HG03097 (cell line): Measurements from ENCODE around the gene ZFYVE27.

Source experiments
- ATAC-seq: cut with Tn5 transposase; IDR thresholded peaks from one replicate; pipeline ENCODE4 v1.9.1; 2021; ENCODE audit not compliant: unreplicated experiment, low FRiP score

Gene ZFYVE27

DNA sequence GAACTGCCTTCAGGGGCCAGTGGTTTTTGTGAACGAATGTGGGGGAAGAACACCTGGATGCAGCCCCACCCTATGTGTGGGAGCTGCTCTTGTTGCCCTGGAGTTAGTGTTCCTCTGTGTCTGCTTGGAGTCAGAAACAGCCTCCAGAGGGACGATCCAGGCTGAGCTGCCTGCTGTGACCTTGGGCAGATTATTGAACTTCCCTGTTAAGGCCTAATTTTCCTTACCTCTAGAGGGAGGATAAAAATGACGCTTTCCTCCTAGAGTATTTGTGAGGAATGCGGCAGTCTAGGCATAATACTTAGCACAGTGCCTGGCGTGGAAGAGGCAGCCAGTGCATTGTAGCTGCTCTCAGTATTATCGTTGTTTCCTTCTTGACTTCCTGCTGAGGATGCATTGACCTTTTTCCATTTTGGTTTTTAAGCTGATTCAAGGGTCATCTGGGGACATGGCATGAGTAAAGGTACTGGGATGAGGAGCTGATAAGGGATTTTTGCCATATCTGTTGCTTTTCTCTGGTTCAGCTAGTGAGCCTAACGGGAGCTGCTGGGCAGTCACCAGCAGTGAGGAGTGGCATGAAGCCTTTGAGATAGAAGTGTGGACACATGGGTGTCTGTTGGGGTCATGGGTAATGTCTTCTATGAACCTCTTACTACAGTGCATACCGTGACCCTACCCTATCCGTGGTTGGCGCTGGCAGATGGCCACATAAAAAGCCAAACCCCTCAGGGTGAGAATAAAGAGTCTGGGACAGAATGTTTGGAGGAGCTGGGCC, 6.4 kb downstream of the ZFYVE27 start:
- ATAC-seq: no peak

DNA sequence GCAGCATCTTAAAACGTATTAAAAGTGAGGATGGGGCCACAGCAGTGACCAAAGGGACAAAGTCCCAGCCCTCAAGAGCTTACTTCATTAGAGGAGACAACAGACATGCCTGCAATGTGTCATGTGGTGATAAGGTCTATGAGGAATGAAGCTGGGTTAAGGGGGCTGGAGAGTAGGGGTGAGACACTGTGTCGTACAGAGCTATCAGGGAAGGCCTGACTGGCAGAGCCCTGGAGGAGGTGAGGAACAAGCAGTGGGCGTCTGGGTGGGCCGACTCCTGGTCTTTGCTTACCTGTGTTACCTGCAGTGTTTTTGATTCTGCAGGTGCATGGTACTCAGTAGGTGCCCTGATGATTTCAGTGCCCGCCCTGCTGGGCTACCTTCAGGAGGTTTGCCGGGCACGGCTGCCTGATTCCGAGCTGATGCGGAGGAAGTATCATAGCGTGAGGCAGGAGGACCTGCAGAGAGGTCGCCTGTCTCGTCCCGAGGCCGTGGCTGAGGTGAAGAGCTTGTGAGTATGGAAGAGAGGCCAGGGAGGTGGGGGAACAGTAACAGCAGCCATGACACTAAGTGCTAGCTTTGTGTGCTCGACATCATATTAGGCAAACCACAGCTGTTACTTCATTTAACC, 7.6 kb downstream of the ZFYVE27 start:
- ATAC-seq: no peak

DNA sequence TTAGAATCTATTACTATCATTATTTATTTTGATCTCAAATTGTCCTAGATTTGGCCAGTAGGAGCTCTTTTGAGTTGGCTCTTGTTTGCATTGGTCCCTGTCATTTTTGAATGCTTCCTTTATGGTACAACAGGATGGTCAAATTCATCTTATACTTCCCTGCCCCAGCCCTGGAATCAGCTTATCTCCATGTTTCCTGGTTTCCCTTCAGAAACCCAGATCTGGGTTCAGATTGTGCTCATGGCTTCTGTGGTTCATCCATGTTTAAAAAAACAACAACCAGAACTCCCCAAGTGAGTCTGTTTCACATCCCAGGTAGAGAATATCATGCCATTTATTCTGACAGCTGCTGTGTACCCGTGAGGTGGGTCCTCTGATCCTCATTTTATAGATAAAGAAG, 10.6 kb downstream of the ZFYVE27 start:
- ATAC-seq: no peak

DNA sequence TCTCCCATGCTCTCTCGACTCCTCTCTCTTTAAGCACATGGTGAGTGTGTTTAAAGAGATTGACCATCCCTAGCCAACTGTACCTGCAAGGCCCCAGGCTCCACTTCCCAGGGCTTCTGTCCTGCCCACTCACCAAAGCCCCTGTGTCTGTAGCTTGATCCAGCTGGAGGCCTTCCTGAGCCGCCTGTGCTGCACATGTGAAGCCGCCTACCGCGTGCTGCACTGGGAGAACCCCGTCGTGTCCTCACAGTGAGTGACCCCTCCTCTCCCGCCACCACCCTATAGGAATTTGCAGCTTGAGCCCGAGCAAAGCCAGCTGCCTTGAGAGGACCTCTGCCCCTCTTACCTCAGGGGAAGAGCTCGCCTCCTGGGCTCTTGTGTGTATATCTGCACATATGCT, 11.2 kb downstream of the ZFYVE27 start:
- no peak for ATAC-seq

DNA sequence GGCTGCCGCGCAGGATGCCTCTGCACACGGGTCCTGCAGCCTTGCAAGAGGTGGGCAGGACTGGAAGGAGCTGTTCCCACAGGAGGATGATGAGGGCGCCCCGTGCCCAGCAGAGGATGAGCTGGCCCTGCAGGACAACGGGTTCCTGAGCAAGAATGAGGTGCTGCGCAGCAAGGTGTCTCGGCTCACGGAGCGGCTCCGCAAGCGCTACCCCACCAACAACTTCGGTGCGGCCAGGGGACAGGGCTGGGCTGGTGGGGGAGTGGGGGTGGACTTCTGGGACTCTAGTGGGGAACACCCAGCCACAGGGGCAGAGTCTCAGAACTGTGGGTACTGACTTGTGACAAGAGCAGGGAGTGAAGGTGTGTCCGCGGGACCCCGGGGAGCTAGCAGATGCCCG, 16.0 kb downstream of the ZFYVE27 start:
- no peak for ATAC-seq

DNA sequence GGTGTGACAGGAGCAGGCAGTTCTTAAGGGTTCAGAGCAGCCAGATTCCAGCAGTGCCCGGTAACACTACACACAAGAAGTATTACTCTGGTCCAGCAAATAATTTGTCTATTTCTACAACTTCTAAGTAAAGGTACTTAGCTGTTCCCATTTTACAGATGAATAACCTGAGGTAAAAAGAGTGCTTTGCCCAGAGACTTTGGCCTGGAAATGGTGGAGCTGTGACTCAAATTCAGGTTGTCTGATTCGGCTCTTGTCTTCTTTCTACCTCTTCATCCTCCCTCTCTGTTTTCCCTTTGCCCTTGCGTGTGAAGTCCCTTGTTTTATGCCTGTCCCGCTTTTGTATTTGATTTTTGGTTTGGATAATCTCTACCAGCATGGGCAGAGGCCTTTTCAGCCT, 17.8 kb downstream of the ZFYVE27 start:
- ATAC-seq: no peak

DNA sequence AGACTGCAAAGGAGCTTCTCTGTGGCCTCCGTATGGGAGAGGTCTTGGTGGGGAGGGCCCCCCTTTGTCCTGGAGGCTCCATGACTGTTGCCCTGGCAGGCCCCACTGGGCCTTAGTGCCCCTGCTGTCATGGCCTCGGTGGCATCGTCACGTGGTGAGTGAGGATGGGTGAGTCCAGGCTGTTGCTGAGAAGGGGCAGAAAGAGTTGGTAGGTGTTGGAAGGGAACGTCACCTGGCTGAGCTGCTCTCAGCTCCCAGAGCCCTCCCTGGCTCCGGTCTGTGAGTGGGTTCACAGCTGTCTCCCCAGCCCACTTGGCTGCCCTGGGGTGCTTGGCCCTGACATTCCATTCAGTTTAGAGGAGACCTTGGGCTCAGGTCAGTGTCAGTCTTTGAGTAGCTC, 18.8 kb downstream of the ZFYVE27 start:
- ATAC-seq: no peak

DNA sequence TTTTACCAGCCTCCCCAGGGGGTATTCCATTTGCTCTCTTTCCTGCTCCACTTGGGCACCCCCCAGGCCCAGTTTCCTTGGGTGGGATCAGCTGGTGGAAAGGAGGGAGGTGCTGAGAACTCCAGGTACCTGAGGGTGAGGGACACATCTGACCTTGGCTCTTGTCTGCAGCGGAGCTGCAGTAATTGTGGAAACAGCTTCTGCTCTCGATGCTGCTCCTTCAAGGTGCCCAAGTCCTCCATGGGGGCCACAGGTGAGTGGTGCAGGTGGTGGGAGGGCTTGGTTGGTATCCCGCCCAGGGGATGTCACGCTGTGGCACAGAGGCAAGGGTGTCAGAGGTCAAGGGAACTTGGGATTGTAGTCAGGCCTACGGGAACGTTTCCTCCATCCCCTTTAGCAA, 20.5 kb downstream of the ZFYVE27 start:
- no peak for ATAC-seq

DNA sequence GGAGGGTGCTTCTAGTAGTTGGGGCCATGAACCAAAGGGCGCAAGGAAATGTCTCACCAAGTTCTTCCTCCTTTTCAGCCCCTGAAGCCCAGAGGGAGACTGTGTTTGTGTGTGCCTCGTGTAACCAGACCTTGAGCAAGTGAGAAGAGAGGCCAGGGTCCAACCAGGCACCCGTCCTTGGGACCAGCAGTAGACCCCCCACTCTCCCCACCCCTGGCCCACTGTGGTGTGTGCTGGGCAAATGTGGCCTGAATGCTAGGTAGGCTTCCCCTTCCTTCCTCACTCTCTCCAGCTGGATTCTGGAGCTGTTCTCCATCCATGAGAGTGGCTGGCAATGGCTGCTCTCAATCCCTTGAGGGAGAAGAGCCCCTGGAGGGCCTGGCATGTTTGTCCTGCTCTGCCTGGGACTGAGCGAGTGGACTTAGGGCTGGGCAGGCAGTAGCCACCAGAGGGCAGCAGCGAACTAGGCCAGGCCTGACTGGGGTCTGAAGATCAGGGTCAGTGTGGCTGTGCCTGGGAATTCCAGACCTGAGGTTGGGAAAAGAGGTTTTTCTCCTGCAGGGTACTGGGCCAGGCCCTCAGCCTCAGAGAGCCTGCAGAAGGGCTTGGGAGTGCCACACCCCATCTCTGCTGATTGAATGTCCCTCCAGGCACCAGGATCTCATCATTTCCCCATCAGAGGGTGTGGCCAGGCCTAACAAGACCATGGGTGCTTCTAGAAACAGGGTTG, 22.4 kb downstream of the ZFYVE27 start:
- ATAC-seq: no peak

DNA sequence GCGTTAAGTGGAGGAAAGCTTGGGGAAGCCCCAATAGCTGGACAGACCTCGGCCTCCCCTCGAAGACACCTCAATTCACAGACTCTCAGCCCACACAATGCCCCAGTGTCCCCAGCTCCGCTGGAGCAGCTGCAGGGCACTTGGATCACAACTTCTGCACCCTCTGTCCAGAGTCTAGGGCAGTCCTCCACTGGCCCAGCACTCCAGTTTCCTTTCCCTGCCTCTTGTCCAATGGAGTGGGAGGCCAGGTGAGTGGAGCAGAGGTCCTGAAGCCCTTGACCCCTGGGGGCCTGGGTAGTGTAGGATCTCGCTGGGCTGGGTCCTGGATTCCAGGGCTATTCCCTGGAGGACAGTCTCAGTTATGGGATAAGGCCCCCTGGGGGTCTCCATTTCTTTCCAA, 23.0 kb downstream of the ZFYVE27 start:
- ATAC-seq: no peak

DNA sequence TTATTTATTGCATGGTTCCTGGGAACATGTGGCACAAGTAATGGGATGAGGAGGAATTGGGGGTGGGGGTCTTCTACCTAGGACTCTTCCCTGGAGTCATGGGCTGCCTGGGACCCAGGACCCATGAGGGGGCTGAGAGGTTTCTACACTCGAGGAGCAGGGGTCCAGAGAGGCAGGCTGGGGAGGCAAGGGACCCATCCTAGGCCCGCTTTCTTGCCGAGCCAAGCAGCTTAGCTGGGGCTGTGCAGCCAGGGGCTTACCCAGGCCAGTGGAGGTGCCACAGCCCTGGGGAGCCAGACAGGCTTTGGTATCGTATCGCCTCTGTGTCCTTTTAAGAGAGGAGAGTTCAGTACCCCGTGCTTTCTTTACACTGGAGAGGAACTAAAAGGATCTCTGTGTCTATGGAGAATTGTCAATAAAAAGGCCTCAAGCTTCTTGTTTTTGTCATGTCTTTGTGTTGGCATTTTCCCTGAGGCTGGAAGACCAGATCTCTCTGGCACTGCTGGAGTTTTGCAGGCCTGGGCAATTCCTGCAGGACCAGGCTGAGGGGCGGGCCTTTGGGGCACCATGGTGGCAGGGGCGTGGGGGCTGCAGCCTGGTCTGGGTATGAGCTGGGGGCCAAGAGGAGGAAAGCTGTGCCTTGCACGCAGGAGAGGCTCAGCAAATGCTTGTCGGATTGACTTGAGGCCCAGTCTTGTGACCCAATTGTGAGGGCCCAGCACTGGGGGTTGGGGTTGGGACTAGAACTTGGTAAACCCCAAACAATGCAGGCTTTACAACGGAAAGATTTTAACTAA, 23.7 kb downstream of the ZFYVE27 start:
- no peak for ATAC-seq

DNA sequence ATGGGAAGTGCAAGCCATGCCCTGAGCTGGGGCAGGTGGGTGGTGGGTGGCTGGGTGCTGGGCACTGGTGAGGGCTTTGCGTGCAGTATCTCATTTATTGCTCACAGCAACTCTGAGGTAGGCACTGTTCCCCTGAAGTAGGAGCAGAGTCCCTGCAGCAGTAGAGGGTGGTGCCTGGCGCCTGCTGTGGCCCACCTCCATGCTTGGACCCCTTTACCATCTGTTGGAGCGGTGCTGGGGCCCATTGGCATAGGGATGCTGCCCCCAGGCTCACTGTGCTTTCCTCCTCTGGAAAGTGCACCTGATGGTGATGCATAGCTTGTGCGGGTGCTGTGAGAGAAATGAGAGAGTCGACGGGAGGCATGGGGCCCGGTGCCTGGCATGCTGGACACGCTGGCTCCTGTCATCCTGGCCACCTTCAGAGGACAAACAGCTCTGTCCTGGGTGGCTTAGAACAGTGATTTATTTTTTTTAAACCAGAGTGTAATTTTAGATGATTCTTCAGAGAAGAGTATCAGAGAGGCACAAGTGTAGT, 24.5 kb downstream of the ZFYVE27 start:
- ATAC-seq: no peak

DNA sequence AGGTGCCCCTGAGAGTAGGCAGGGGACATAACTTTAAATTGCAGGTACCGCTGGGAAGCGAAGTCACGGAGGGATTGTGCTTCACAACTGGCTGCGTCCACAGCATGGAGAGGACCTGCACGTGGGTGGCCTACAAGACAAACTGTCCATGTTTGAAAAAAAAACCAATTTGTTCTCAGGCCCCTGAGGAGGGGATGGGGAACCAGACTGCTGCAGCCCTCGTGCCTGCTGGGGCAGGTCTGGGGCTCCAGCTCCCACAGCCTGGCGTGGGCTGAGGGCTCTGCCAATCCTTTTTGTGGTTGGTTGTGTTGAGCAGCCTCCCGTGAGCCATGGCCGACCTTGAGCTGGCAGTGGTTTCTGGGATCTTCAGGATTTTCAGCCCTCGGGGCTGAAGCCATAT, 25.1 kb downstream of the ZFYVE27 start:
- ATAC-seq: no peak

DNA sequence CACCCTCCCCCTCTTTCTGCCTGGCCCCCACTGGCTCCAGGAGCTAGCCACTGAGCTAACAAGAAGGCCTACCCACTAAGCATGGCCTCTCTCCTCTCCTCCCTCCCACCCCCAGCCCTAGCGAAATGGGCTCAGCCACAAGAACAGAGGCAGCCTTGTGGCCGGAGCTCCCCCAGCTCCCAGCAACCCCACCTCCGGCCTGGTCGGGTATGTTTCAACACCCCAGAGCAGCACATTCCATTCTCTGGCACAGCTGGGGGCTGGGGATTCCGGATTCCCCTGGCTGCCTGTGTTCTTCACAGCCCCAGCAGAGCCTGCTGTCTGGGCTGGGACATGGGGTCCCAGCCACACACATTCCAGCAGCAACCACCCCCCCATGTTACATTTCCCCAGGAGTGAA, 25.9 kb downstream of the ZFYVE27 start:
- no peak for ATAC-seq

DNA sequence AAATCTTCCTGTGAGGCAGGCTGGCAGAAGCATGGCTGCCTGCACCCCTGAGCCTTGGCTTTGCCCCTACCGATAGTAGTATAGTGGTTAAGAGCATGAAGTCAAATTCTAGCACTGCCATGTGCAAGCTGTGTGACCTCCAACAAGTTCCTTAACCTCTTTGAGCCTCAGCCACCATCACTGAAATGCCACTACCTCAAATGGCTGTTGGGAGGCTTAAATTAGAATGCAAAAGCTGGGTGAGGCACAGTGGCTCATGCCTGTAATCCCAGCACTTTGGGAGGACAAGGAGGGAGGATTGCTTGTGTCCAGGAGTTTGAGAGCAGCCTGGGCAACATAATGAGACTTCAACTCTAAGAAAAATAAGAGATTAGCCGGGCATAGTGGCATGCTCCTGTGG, 26.5 kb downstream of the ZFYVE27 start:
- ATAC-seq: no peak

DNA sequence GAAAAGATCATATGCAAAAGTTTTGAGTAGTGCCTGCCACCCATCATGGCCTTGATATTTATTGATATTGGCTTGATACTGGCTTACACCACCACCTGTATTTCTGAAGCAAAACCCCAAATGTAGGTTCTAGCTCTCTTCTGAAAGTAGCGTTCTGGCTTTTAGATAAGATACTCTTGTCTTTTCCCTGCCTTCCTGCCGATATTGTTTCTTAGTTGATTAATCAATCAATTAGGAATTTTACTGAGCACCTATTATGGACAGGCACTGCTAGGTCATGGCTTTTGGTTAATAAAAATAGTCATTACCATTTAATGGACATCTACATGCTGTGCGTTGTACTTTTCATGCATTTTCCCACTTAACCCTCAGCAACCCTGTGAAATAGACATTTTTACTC, 27.0 kb downstream of the ZFYVE27 start:
- ATAC-seq: no peak

DNA sequence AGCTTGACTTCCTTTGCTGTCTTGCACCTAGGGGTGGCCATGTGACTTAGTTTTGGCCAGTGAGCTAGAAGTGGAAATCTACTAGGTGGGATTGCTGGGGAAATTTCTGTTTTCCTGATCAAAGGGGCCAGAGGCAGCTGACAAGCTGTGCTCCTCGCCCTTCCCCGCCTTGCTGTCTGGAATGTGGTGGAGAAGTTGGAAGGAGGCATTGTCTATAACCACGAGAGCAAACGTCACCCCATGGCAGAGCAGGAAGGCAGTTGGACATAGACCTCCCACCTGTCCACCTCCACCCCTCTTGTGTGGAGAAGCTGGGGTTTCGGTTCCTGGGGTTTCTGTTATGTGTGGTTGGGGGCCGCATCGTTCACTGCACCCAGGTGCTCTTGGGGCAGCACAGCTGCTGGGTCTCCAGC, 27.6 kb downstream of the ZFYVE27 start:
- ATAC-seq: no peak

DNA sequence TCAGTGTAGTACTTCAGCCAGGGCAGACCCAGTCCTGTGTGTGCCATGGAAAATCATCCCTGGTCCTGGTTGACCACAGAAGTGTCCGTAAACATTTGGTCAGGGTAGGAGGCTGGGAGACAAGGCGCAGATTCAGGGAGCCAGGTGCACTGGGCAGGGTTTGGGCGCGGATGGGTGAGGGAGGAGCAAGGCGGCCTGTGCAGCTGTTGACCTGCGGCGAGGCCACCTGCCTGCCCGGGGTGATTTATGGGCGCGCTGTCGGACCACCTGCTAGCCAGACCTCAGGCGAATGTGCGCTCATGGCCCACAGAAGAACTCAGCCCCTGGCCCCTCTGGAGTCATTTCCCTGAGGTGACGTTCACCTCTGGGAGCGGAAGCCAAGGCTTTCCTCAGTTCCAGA, 28.3 kb downstream of the ZFYVE27 start:
- ATAC-seq: no peak

DNA sequence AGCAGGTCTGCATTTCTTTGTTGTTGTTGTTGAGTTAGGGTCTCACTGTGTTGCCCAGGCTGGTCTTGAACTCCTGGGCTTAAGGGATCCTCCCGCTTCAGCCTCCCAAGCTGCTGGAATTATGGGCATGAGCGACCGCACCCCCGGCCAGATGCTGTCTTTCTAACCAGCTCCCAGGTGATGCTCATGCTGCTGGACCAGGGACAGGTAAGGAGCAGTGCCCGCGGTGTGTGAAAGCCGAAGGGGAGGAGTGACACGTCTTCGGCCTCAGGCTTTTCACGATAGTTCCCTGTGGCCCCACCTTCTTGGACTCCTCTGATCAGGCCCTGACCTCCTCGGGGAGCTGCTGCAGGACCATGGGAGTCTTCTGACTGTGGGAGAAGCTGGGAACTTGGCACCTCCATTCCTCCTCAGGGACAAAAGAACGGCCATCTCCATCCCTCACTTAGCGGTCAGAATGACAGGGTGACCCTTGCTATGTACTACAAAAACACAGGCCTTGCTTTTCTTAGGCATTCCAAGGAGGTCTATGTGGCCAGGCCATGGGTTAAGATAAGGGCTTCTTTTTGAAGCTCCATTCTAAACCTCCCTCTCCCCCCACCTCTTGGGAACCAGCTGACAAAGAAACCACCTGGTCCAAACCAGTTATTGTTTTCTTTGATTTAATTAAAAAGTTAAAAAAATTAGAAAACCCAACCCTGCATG, 29.3 kb downstream of the ZFYVE27 start:
- no peak for ATAC-seq
